Osteocyte (in vitro differentiated cells): ENCODE measurements around the gene SLC2A4. TPM values are rescaled to one million over a fixed set of nuclear protein-coding genes. Genes with fewer than 3 reads are reported as not detected.

ENCODE experiments used
- DNase-seq: peaks from one replicate; pipeline ENCODE4 v3.0.0; 2021; ENCODE audit warnings: mixed read lengths; ENCODE audit not compliant: unreplicated experiment; ENCODE audit errors: extremely low spot score
- H3K27ac Mint-ChIP-seq: one replicate; pipeline ENCODE4 v1.8.0; 2021; ENCODE audit warnings: mild to moderate bottlenecking, mixed read lengths; ENCODE audit not compliant: unreplicated experiment
- H3K27me3 Mint-ChIP-seq: one replicate; pipeline ENCODE4 v1.8.0; 2021; ENCODE audit warnings: mixed read lengths; ENCODE audit not compliant: unreplicated experiment
- H3K36me3 Mint-ChIP-seq: one replicate; pipeline ENCODE4 v1.8.0; 2021; ENCODE audit warnings: mixed read lengths; ENCODE audit not compliant: unreplicated experiment
- H3K4me1 Mint-ChIP-seq: one replicate; pipeline ENCODE4 v1.8.0; 2021; ENCODE audit warnings: mixed read lengths; ENCODE audit not compliant: unreplicated experiment
- H3K4me3 Mint-ChIP-seq: one replicate; pipeline ENCODE4 v1.8.0; 2021; ENCODE audit warnings: mild to moderate bottlenecking, moderate library complexity, mixed read lengths; ENCODE audit not compliant: unreplicated experiment
- H3K9me3 Mint-ChIP-seq: one replicate; pipeline ENCODE4 v1.8.0; 2021; ENCODE audit warnings: mixed read lengths; ENCODE audit not compliant: unreplicated experiment
- CTCF ChIP-seq: fragments of 200-600 bp; sonication (generic); IDR thresholded peaks from 2 replicates; pipeline ENCODE4 v1.5.0; 2021; ENCODE audit warnings: antibody characterized with exemption, mild to moderate bottlenecking, moderate library complexity
- total RNA-seq: library from RNA; stranded (reverse); gene quantifications from 2 replicates; pipeline ENCODE4 v1.2.1, GENCODE V29; 2021

The SLC2A4 gene
- total RNA-seq, 1 donor from 2014 or later, result 0.59 TPM

GRCh38 chr17:7306911-7307685 is 25.6 kb downstream of the SLC2A4 start, which contains the start of gene EIF5A:
EIF5A (plus strand) TSS chr17:7307628; CDS start chr17:7309636, 2,008 bp downstream.
- peak within 1 kb of the TSS; percentile 85 for H3K4me3 Mint-ChIP-seq
- H3K9me3 Mint-ChIP-seq, result no peaks in the 10 kb centered on the region
- peak within 1 kb of the TSS; percentile 100 for H3K27ac Mint-ChIP-seq
- H3K4me1 Mint-ChIP-seq, result peaks cover 25% of the 10 kb centered on the region
- TF ChIP-seq CTCF, result no peak
- peak; percentile 100 for DNase-seq
- H3K27me3 Mint-ChIP-seq, result no peaks in the 10 kb centered on the region
- H3K36me3 Mint-ChIP-seq, result peaks cover 22% of the 10 kb centered on the region

- DNase-seq, result no peak
- Mint-ChIP-seq H3K27ac (peak overlapping the region; percentile 100), H3K27me3 (no peaks in the 10 kb centered on the region), H3K4me1 (peaks cover 30% of the 10 kb centered on the region), H3K4me3 (peak overlapping the region; percentile 85), H3K9me3 (no peaks in the 10 kb centered on the region), H3K36me3 (peaks cover 30% of the 10 kb centered on the region)
- peak; percentile 14 for TF ChIP-seq CTCF
Observed at GRCh38 chr17:7307686-7308624, 26.4 kb downstream of the SLC2A4 start.

GRCh38 chr17:7308625-7309433 is 27.3 kb downstream of the SLC2A4 start:
- DNase-seq, result no peak
- H3K36me3 Mint-ChIP-seq, result peaks cover 34% of the 10 kb centered on the region
- H3K4me3 Mint-ChIP-seq, result peak overlapping the region; percentile 85
- H3K27me3 Mint-ChIP-seq, result no peaks in the 10 kb centered on the region
- TF ChIP-seq CTCF, result no peak
- peaks cover 33% of the 10 kb centered on the region for H3K4me1 Mint-ChIP-seq
- no peaks in the 10 kb centered on the region for H3K9me3 Mint-ChIP-seq
- peak overlapping the region; percentile 91 for H3K27ac Mint-ChIP-seq

GRCh38 chr17:7309628-7310027 is 28.1 kb downstream of the SLC2A4 start:
- H3K27ac Mint-ChIP-seq, result peak overlapping the region; percentile 68
- H3K27me3 Mint-ChIP-seq, result no peaks in the 10 kb centered on the region
- peaks cover 41% of the 10 kb centered on the region for H3K4me1 Mint-ChIP-seq
- peak overlapping the region; percentile 85 for H3K4me3 Mint-ChIP-seq
- H3K36me3 Mint-ChIP-seq, result peaks cover 38% of the 10 kb centered on the region
- DNase-seq, result no peak
- TF ChIP-seq CTCF, result no peak
- no peaks in the 10 kb centered on the region for H3K9me3 Mint-ChIP-seq
